Gastroesophageal sphincter (tissue), 4 donors: ENCODE data around the gene POLR2H. TPM values are rescaled to one million over a fixed set of nuclear protein-coding genes. Genes with fewer than 3 reads are reported as not detected.

Source experiments
- ATAC-seq: fragments of 150-250 bp; one replicate; pipeline ENCODE4 v1.9.1; 2016; ENCODE audit warnings: mild to moderate bottlenecking, moderate library complexity
- H3K27ac ChIP-seq, 4 donors: fragments of 200-600 bp; sonication (generic) in 3 of 4; 1 replicate in 3 of 4; 2 replicates in 1 of 4; pipeline ENCODE4 v1.5.1; 2016 to 2019
- H3K27me3 ChIP-seq: fragments of 200-600 bp; sonication (generic); one replicate; pipeline ENCODE4 v1.5.1; 2019
- H3K36me3 ChIP-seq, 2 donors: fragments of 200-600 bp; sonication (generic); one replicate each; pipeline ENCODE4 v1.5.1; 2019; ENCODE audit warnings: control low read depth in 1 of 2
- H3K4me1 ChIP-seq, 3 donors: fragments of 200-600 bp; sonication (generic); 1 replicate in 2 of 3; 2 replicates in 1 of 3; pipeline ENCODE4 v1.5.1; 2016 to 2019; ENCODE audit warnings: control low read depth in 2 of 3
- H3K4me3 ChIP-seq, 2 donors: fragments of 200-600 bp; sonication (generic); one replicate each; pipeline ENCODE4 v1.5.1; 2019; ENCODE audit warnings: mild to moderate bottlenecking in 1 of 2, moderate library complexity in 1 of 2
- H3K9me3 ChIP-seq, 3 donors: fragments of 200-600 bp; sonication (generic); one replicate each; pipeline ENCODE4 v1.5.1; 2017 to 2019; ENCODE audit warnings: control low read depth in 2 of 3
- CTCF ChIP-seq, 4 experiments: fragments of 200-600 bp in 2 of 4; fragments of 450-650 bp in 2 of 4; sonication (generic) in 1 of 4; IDR thresholded peaks; one replicate each; pipeline ENCODE4 v1.5.1; 2017 to 2019; ENCODE audit warnings: antibody characterized with exemption in 4 of 4, mild to moderate bottlenecking in 2 of 4, moderate library complexity in 2 of 4
- EP300 ChIP-seq: sonication (generic); formaldehyde crosslinking; IDR thresholded peaks from one replicate; pipeline ENCODE4 v1.6.1; 2017; ENCODE audit warnings: antibody characterized with exemption, mild to moderate bottlenecking
- POLR2A ChIP-seq, 2 donors: fragments of 450-650 bp; IDR thresholded peaks; one replicate each; pipeline ENCODE4 v1.6.1; 2017; ENCODE audit warnings: antibody characterized with exemption in 2 of 2, mild to moderate bottlenecking in 2 of 2, moderate library complexity in 1 of 2
- POLR2AphosphoS5 ChIP-seq: sonication (generic); formaldehyde crosslinking; IDR thresholded peaks from one replicate; pipeline ENCODE4 v1.6.1; 2017; ENCODE audit warnings: antibody characterized with exemption
- WGBS, 2 donors: methylation state at CpG; one replicate each; pipeline ENCODE4 v1.1.5; 2018; ENCODE audit warnings: low coverage in 1 of 2; 5-methylcytosine and 5-hydroxymethylcytosine counted together
- total RNA-seq, 4 donors: library from RNA; depleted of rRNA; stranded (reverse); fragments of >200 nt; gene quantifications; one replicate each; pipeline ENCODE4 v1.1.0, GENCODE V29; 2016

The POLR2H gene
- 10 to 100 TPM; 32.8 to 54.1 (median 40.9) TPM for total RNA-seq

- peaks cover 0 to 35% of the 10 kb centered on the region in 2 donors for H3K36me3 ChIP-seq
- no CpG with 5 or more reads among the region's 56 CpGs for WGBS, 2 donors
- H3K4me1 ChIP-seq, result peaks cover 3 to 49% (median 16%) of the 10 kb centered on the region in 3 donors
- TF ChIP-seq POLR2AphosphoS5 (no peak), POLR2A (IDR thresholded peaks at IDR 0.05) (peak; percentile 74)
- H3K27ac ChIP-seq, result peak within 1 kb of the TSS; percentile 92 to 100 (median 96)
- no peaks in the 10 kb centered on the region for H3K9me3 ChIP-seq
- H3K4me3 ChIP-seq, result peak within 1 kb of the TSS; percentile 92 to 95
- no peaks in the 10 kb centered on the region for H3K27me3 ChIP-seq
- peak; percentile 70 for ATAC-seq
Measured at GRCh38 chr3:184361532-184361931, at the start of gene POLR2H, which contains the start of gene CLCN2. Gene POLR2H (plus strand): TSS chr3:184361710. CDS start chr3:184363493, 1,783 bp downstream. Gene CLCN2 (minus strand): TSS chr3:184361605. CDS start chr3:184361479, 126 bp downstream.

GRCh38 chr3:184314363-184314699 lies 47.2 kb upstream of the POLR2H start, which contains the start of gene EIF4G1:
Gene EIF4G1 (plus strand): TSS chr3:184314606. CDS start chr3:184315797, 1,191 bp downstream.
- Histone ChIP-seq H3K9me3 (no peaks in the 10 kb centered on the region), H3K4me3 (peak within 1 kb of the TSS; percentile 53 to 86), H3K27ac (peak within 1 kb of the TSS; percentile 81 to 100 (median 96)), H3K36me3 (peaks cover 0 to 22% of the 10 kb centered on the region in 2 donors), H3K4me1 (peaks cover 0 to 47% (median 29%) of the 10 kb centered on the region in 3 donors), H3K27me3 (no peaks in the 10 kb centered on the region)
- 0% methylated on average over 5 to 6 of the region's 40 CpGs for WGBS, 2 donors
- TF ChIP-seq POLR2A (IDR thresholded peaks at IDR 0.05), result peak; percentile 30 to 41
- TF ChIP-seq EP300, result no peak
- no peak for TF ChIP-seq CTCF (IDR thresholded peaks at IDR 0.05)
- peak; percentile 78 for TF ChIP-seq POLR2AphosphoS5
- ATAC-seq, result peak; percentile 91

GRCh38 chr3:184314700-184315542 lies 46.6 kb upstream of the POLR2H start:
- no CpG with 5 or more reads among the region's 89 CpGs for WGBS, 2 donors
- peaks cover 0 to 20% of the 10 kb centered on the region in 2 donors for H3K36me3 ChIP-seq
- no peaks in the 10 kb centered on the region for H3K9me3 ChIP-seq
- no peak for TF ChIP-seq CTCF (IDR thresholded peaks at IDR 0.05)
- no peak for TF ChIP-seq EP300
- TF ChIP-seq POLR2A (IDR thresholded peaks at IDR 0.05), result peak; percentile 52 to 56
- peak; percentile 96 for TF ChIP-seq POLR2AphosphoS5
- peak overlapping the region; percentile 81 to 100 (median 96) for H3K27ac ChIP-seq
- no peaks in the 10 kb centered on the region for H3K27me3 ChIP-seq
- peak; percentile 84 for ATAC-seq
- H3K4me1 ChIP-seq, result peaks cover 0 to 53% (median 33%) of the 10 kb centered on the region in 3 donors
- peak overlapping the region; percentile 53 to 86 for H3K4me3 ChIP-seq

DNA sequence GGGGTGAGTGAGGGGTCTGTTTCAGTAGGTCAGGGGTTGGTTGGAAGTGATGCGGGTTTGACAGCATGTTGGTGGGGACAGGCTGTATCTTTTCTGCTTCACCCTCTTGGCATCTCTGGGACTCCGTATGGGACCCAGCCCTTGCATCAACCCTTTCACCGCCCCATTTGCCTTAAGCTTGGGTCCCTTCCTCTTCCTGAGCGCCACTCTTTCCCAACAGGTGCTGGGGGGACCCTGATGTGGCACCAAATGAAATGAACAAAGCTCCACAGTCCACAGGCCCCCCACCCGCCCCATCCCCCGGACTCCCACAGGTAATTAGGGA lies 46.0 kb upstream of the POLR2H start:
- no peaks in the 10 kb centered on the region for H3K27me3 ChIP-seq
- peak overlapping the region; percentile 81 to 100 (median 96) for H3K27ac ChIP-seq
- ATAC-seq, result no peak
- H3K9me3 ChIP-seq, result no peaks in the 10 kb centered on the region
- WGBS, 2 donors, result 7% methylated on average over 2 of the region's 6 CpGs; no CpG with 5 or more reads in 1 of the 2 donors
- H3K4me3 ChIP-seq, result peak overlapping the region; percentile 53 to 86
- peaks cover 0 to 24% of the 10 kb centered on the region in 2 donors for H3K36me3 ChIP-seq
- TF ChIP-seq CTCF (IDR thresholded peaks at IDR 0.05), result no peak
- no peak for TF ChIP-seq EP300
- TF ChIP-seq POLR2A (IDR thresholded peaks at IDR 0.05), result no peak
- no peak for TF ChIP-seq POLR2AphosphoS5
- H3K4me1 ChIP-seq, result peaks cover 3 to 59% (median 37%) of the 10 kb centered on the region in 3 donors

- H3K9me3 ChIP-seq, result no peaks in the 10 kb centered on the region
- TF ChIP-seq CTCF (IDR thresholded peaks at IDR 0.05) (no peak), POLR2AphosphoS5 (no peak), EP300 (no peak), POLR2A (IDR thresholded peaks at IDR 0.05) (no peak)
- H3K27ac ChIP-seq, result peak overlapping the region; percentile 81 to 100 (median 96)
- ATAC-seq, result no peak
- WGBS, 2 donors, result 20 to 33% methylated on average over 5 to 6 of the region's 16 CpGs
- peak overlapping the region; percentile 53 to 86 for H3K4me3 ChIP-seq
- H3K36me3 ChIP-seq, result peaks cover 0 to 30% of the 10 kb centered on the region in 2 donors
- peaks cover 3 to 65% (median 43%) of the 10 kb centered on the region in 3 donors for H3K4me1 ChIP-seq
- H3K27me3 ChIP-seq, result no peaks in the 10 kb centered on the region
Measured at GRCh38 chr3:184315871-184316661, 45.4 kb upstream of the POLR2H start.
